ENCODE data around the gene MATCAP1.
A peak's percentile ranks its signal among the peaks of the same experiment; 100 is the strongest.

Gene MATCAP1

GRCh38 chr16:67166110-67166547, 17.6 kb downstream of the MATCAP1 start:
- Histone ChIP-seq H4K20me1 (ENCODE audit: insufficient read depth, low read length) (no peaks in the 10 kb centered on the region), H3K27me3 (ENCODE audit: insufficient read depth, low read length) (no peaks in the 10 kb centered on the region; the same call in 1 of the 2 replicates), H3K79me2 (ENCODE audit: insufficient read depth, low read length) (no peaks in the 10 kb centered on the region), H3K4me2 (ENCODE audit: low read length) (no peak overlapping the region), H3K36me3 (ENCODE audit: insufficient read depth, low read length) (no peaks in the 10 kb centered on the region), H3K4me1 (ENCODE audit: insufficient read depth, low read length, severe bottlenecking) (peaks cover 24% of the 10 kb centered on the region), H3K9me3 (ENCODE audit: low read length) (no peaks in the 10 kb centered on the region), H3K27ac (ENCODE audit: low read depth, low read length, poor library complexity, severe bottlenecking) (no peak overlapping the region), H3K9ac (ENCODE audit: low read length) (no peak overlapping the region), H3K4me3 (ENCODE audit: low read depth, low read length, poor library complexity, severe bottlenecking) (no peak overlapping the region), H3F3A (ENCODE audit: insufficient read depth, low read length) (no peaks in the 10 kb centered on the region), H2AFZ (ENCODE audit: low read length) (no peak overlapping the region), H3K9me2 (ENCODE audit: low read depth, low read length) (no peaks in the 10 kb centered on the region)
- TF ChIP-seq CTCF (IDR thresholded peaks at IDR 0.05; ENCODE audit: low read length), result no peak

GRCh38 chr16:67165121-67166078, 18.4 kb downstream of the MATCAP1 start:
- Histone ChIP-seq H3K9me2 (ENCODE audit: low read depth, low read length) (no peaks in the 10 kb centered on the region), H3K4me1 (ENCODE audit: insufficient read depth, low read length, severe bottlenecking) (peaks cover 21% of the 10 kb centered on the region), H3K27me3 (ENCODE audit: insufficient read depth, low read length) (no peaks in the 10 kb centered on the region; the same call in 1 of the 2 replicates), H2AFZ (ENCODE audit: low read length) (no peak overlapping the region), H3K4me2 (ENCODE audit: low read length) (no peak overlapping the region), H3K4me3 (ENCODE audit: low read depth, low read length, poor library complexity, severe bottlenecking) (no peak overlapping the region), H3F3A (ENCODE audit: insufficient read depth, low read length) (no peaks in the 10 kb centered on the region), H4K20me1 (ENCODE audit: insufficient read depth, low read length) (no peaks in the 10 kb centered on the region), H3K79me2 (ENCODE audit: insufficient read depth, low read length) (no peaks in the 10 kb centered on the region), H3K27ac (ENCODE audit: low read depth, low read length, poor library complexity, severe bottlenecking) (no peak overlapping the region), H3K9ac (ENCODE audit: low read length) (no peak overlapping the region), H3K36me3 (ENCODE audit: insufficient read depth, low read length) (no peaks in the 10 kb centered on the region), H3K9me3 (ENCODE audit: low read length) (no peaks in the 10 kb centered on the region)
- TF ChIP-seq EZH2 (IDR thresholded peaks at IDR 0.05; ENCODE audit: borderline replicate concordance, low read length) (no peak), CTCF (IDR thresholded peaks at IDR 0.05; ENCODE audit: low read length) (no peak)

- no peak for TF ChIP-seq EZH2 (IDR thresholded peaks at IDR 0.05; ENCODE audit: borderline replicate concordance, low read length)
- TF ChIP-seq CTCF (IDR thresholded peaks at IDR 0.05; ENCODE audit: low read length), result no peak
- Histone ChIP-seq H3K27ac (ENCODE audit: low read depth, low read length, poor library complexity, severe bottlenecking) (no peak within 1 kb of the TSS), H3K36me3 (ENCODE audit: insufficient read depth, low read length) (no peaks in the 10 kb centered on the region), H3K9me2 (ENCODE audit: low read depth, low read length) (no peaks in the 10 kb centered on the region), H3K9me3 (ENCODE audit: low read length) (no peaks in the 10 kb centered on the region), H3K9ac (ENCODE audit: low read length) (no peak within 1 kb of the TSS), H3K79me2 (ENCODE audit: insufficient read depth, low read length) (no peaks in the 10 kb centered on the region), H3K4me2 (ENCODE audit: low read length) (peak within 1 kb of the TSS; percentile 56), H2AFZ (ENCODE audit: low read length) (no peak within 1 kb of the TSS), H3F3A (ENCODE audit: insufficient read depth, low read length) (no peaks in the 10 kb centered on the region), H3K27me3 (ENCODE audit: insufficient read depth, low read length) (no peaks in the 10 kb centered on the region; the same call in 1 of the 2 replicates), H4K20me1 (ENCODE audit: insufficient read depth, low read length) (no peaks in the 10 kb centered on the region), H3K4me1 (ENCODE audit: insufficient read depth, low read length, severe bottlenecking) (peaks cover 19% of the 10 kb centered on the region), H3K4me3 (ENCODE audit: low read depth, low read length, poor library complexity, severe bottlenecking) (peak within 1 kb of the TSS; percentile 44)
Measured at GRCh38 chr16:67164599-67165061, 19.1 kb downstream of the MATCAP1 start, which contains the start of gene HSF4. Gene HSF4, plus strand, starts transcription at chr16:67164745. Its CDS starts 67 bp downstream, at chr16:67164812.

Measured in OCI-LY1 (cell line).